ENCODE results near the gene KRT24. TPM values are rescaled to one million over a fixed set of nuclear protein-coding genes. Genes with fewer than 3 reads are reported as not detected.
A peak's percentile ranks its signal among the peaks of the same experiment; 100 is the strongest.

KRT24 gene
- total RNA-seq, 4 donors from 2014 or later, result not detected

DNA sequence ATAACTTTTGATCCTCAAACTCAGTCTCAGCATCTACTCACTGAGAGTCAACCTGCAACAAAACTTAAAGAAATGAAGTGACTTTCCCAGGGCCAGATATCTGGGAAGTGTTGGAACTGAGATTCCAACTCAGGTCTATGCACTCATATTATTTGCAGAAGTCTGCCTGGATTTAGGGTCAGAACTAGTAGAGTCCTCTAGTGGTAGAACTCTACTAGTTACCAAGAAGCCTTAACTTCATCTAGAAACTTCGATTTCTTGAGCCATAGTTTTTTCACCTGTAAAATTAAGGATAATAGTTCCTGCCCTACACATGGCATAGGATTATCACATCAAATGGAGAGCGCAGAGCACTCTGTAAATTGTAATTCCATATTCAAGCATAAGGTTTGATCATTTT lies 23.4 kb upstream of the KRT24 start:
- TF ChIP-seq CTCF (IDR thresholded peaks at IDR 0.05 in 4 of 5, conservative IDR thresholded peaks at IDR 0.05 in 1 of 5), result peak in 2 of 5 experiments; percentile 15 to 29
- TF ChIP-seq POLR2A (IDR thresholded peaks at IDR 0.05), result no peak
- intact Hi-C loops (cut with DNase I; ENCODE audit: low total_unique reads) (loop anchor here (1.0 kb wide), 1 partner anchor 107 kb away; no protein-coding TSS in a partner anchor), in situ Hi-C loops (cut with MboI; ENCODE audit: low sequenced_read_pairs in 4 of 4) (no loop called here)
- ATAC-seq, result no peak
- Histone ChIP-seq H3K9me3 (no peaks in the 10 kb centered on the region), H3K4me1 (no peaks in the 10 kb centered on the region), H3K27ac (no peak overlapping the region), H3K4me3 (no peak overlapping the region), H3K27me3 (peaks cover 0 to 4% (median 0%) of the 10 kb centered on the region in 3 donors), H3K36me3 (no peaks in the 10 kb centered on the region)
- no peak for DNase-seq

- Histone ChIP-seq H3K9me3 (no peaks in the 10 kb centered on the region), H3K36me3 (no peaks in the 10 kb centered on the region), H3K27ac (no peak overlapping the region), H3K4me1 (no peaks in the 10 kb centered on the region), H3K4me3 (no peak overlapping the region), H3K27me3 (no peaks in the 10 kb centered on the region)
- in situ Hi-C loops (cut with MboI; ENCODE audit: low sequenced_read_pairs in 4 of 4) (no loop called here), intact Hi-C loops (cut with DNase I; ENCODE audit: low total_unique reads) (no loop called here)
- ATAC-seq, result no peak
- TF ChIP-seq CTCF (IDR thresholded peaks at IDR 0.05 in 4 of 5, conservative IDR thresholded peaks at IDR 0.05 in 1 of 5) (no peak), POLR2A (IDR thresholded peaks at IDR 0.05) (no peak)
- DNase-seq, result no peak
These were observed 21.1 kb upstream of the KRT24 start for GRCh38 chr17:40724656-40725055.

DNA sequence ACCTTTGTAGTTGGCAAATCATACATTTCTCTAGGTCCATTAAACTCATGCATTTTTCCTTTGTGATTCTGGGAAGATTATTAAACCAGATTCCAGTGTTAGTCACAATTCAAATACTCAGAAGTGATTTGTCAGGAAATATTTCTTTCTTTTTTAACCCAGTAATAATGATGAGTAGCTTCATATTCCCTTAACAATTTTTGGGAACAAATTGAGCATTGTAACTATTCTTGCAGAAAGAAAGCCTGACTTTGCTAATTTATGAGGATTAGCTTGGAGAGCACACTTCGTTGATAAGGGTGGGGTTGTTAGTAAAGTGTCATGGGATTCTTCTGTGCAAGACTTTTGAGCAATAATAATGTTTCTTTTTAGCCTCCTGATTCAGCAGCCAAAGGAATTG lies 18.7 kb upstream of the KRT24 start:
- no peak overlapping the region for H3K27ac ChIP-seq
- intact Hi-C loops (cut with DNase I; ENCODE audit: low total_unique reads) (no loop called here), in situ Hi-C loops (cut with MboI; ENCODE audit: low sequenced_read_pairs in 4 of 4) (no loop called here)
- ATAC-seq (peak; percentile 39 to 52), DNase-seq (no peak)
- no peaks in the 10 kb centered on the region for H3K4me1 ChIP-seq
- TF ChIP-seq POLR2A (IDR thresholded peaks at IDR 0.05) (no peak), CTCF (IDR thresholded peaks at IDR 0.05 in 4 of 5, conservative IDR thresholded peaks at IDR 0.05 in 1 of 5) (no peak)
- no peaks in the 10 kb centered on the region for H3K27me3 ChIP-seq
- no peak overlapping the region for H3K4me3 ChIP-seq
- no peaks in the 10 kb centered on the region for H3K36me3 ChIP-seq
- H3K9me3 ChIP-seq, result no peaks in the 10 kb centered on the region

GRCh38 chr17:40720899-40721298 lies 17.3 kb upstream of the KRT24 start:
- TF ChIP-seq CTCF (IDR thresholded peaks at IDR 0.05 in 4 of 5, conservative IDR thresholded peaks at IDR 0.05 in 1 of 5) (no peak), POLR2A (IDR thresholded peaks at IDR 0.05) (no peak)
- Histone ChIP-seq H3K27me3 (peaks cover 0 to 4% (median 0%) of the 10 kb centered on the region in 3 donors), H3K36me3 (no peaks in the 10 kb centered on the region), H3K27ac (no peak overlapping the region), H3K4me1 (no peaks in the 10 kb centered on the region), H3K9me3 (no peaks in the 10 kb centered on the region), H3K4me3 (no peak overlapping the region)
- DNase-seq (no peak), ATAC-seq (no peak)
- in situ Hi-C loops (cut with MboI; ENCODE audit: low sequenced_read_pairs in 4 of 4), result no loop called here
- intact Hi-C loops (cut with DNase I; ENCODE audit: low total_unique reads), result no loop called here

DNA sequence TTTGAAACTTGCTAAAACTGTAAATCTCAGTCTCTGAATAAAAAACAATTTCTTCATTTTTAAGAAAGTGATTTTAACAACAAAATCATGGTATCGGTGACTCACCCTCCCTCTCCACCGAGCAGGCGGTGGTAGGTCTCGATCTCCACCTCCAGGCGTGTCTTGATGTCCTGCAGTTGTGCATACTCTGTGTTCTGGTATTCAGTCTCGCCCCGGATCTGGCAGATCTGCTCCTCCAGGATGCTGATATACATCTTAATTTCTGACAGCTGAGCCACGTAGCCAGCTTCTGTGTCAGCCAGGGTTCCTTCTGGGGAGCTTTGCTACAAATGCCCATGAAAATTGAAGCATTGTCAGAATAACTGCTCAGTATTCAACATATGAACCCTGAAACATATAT lies 15.4 kb upstream of the KRT24 start:
- no peaks in the 10 kb centered on the region for H3K36me3 ChIP-seq
- intact Hi-C loops (cut with DNase I; ENCODE audit: low total_unique reads) (no loop called here), in situ Hi-C loops (cut with MboI; ENCODE audit: low sequenced_read_pairs in 4 of 4) (no loop called here)
- H3K27ac ChIP-seq, result no peak overlapping the region
- H3K4me1 ChIP-seq, result no peaks in the 10 kb centered on the region
- H3K27me3 ChIP-seq, result peaks cover 0 to 4% (median 0%) of the 10 kb centered on the region in 3 donors
- H3K4me3 ChIP-seq, result no peak overlapping the region
- ATAC-seq, result no peak
- no peaks in the 10 kb centered on the region for H3K9me3 ChIP-seq
- DNase-seq, result no peak
- TF ChIP-seq CTCF (IDR thresholded peaks at IDR 0.05 in 4 of 5, conservative IDR thresholded peaks at IDR 0.05 in 1 of 5) (no peak), POLR2A (IDR thresholded peaks at IDR 0.05) (no peak)
